Nephron (organoid): ENCODE measurements around the gene KLF4.
"Not testable (repeated sequence)": the region's sequence is repeated elsewhere in the genome, so short reads cannot be mapped to it uniquely, and the experiment has no call there.

ENCODE experiments used
- H3K27ac Mint-ChIP-seq, 3 experiments: 2 replicates each; pipeline ENCODE4 v1.8.0; 2020; ENCODE audit warnings: mixed read lengths in 3 of 3, mild to moderate bottlenecking in 2 of 3, moderate library complexity in 1 of 3
- H3K27me3 Mint-ChIP-seq: 2 replicates; pipeline ENCODE4 v1.8.0; 2021; ENCODE audit warnings: low read depth, mild to moderate bottlenecking, moderate library complexity, mixed read lengths
- H3K36me3 Mint-ChIP-seq: 2 replicates; pipeline ENCODE4 v1.8.0; 2020; ENCODE audit warnings: low read depth, mixed read lengths
- H3K4me1 Mint-ChIP-seq: 2 replicates; pipeline ENCODE4 v1.8.0; 2020; ENCODE audit warnings: mixed read lengths
- H3K4me3 Mint-ChIP-seq, 3 experiments: 2 replicates each; pipeline ENCODE4 v1.8.0; 2020; ENCODE audit warnings: mild to moderate bottlenecking in 3 of 3, mixed read lengths in 3 of 3, moderate library complexity in 2 of 3
- H3K9me3 Mint-ChIP-seq: 2 replicates; pipeline ENCODE4 v1.8.0; 2020; ENCODE audit warnings: mixed read lengths
- CTCF ChIP-seq, 3 experiments: fragments of 200-600 bp; sonication (generic); IDR thresholded peaks; one replicate each; pipeline ENCODE4 v1.5.0; 2021; ENCODE audit warnings: antibody characterized with exemption in 3 of 3; ENCODE audit not compliant: unreplicated experiment in 3 of 3

Gene KLF4

GRCh38 chr9:107502464-107502863 is 12.9 kb upstream of the KLF4 start:
- TF ChIP-seq CTCF (IDR thresholded peaks at IDR 0.05; ENCODE audit: unreplicated experiment in 3 of 3) = no peak
- Mint-ChIP-seq H3K4me1 (no peaks in the 10 kb centered on the region), H3K27ac (no peak overlapping the region), H3K27me3 (peaks cover 5% of the 10 kb centered on the region), H3K9me3 (no peaks in the 10 kb centered on the region), H3K36me3 (no peaks in the 10 kb centered on the region), H3K4me3 (no peak overlapping the region)

- H3K9me3 Mint-ChIP-seq, H3K4me1 Mint-ChIP-seq, H3K36me3 Mint-ChIP-seq, H3K27ac Mint-ChIP-seq, H3K4me3 Mint-ChIP-seq, H3K27me3 Mint-ChIP-seq: not testable (repeated sequence)
Observed at GRCh38 chr9:107500421-107501200, 11.0 kb upstream of the KLF4 start.

- TF ChIP-seq CTCF (IDR thresholded peaks at IDR 0.05; ENCODE audit: unreplicated experiment in 3 of 3) = no peak
- no peak overlapping the region for H3K27ac Mint-ChIP-seq
Observed at GRCh38 chr9:107496976-107497375, 7.4 kb upstream of the KLF4 start.

GRCh38 chr9:107492381-107492970 is 2.9 kb upstream of the KLF4 start:
- H3K4me3 Mint-ChIP-seq = peak overlapping the region; percentile 84 to 88 (median 87)
- no peaks in the 10 kb centered on the region for H3K36me3 Mint-ChIP-seq
- H3K9me3 Mint-ChIP-seq = no peaks in the 10 kb centered on the region
- H3K4me1 Mint-ChIP-seq = peaks cover 22% of the 10 kb centered on the region
- H3K27me3 Mint-ChIP-seq = peaks cover 76% of the 10 kb centered on the region
- H3K27ac Mint-ChIP-seq = peak overlapping the region in 1 of 3 experiments; percentile 13
- TF ChIP-seq CTCF (IDR thresholded peaks at IDR 0.05; ENCODE audit: unreplicated experiment in 3 of 3) = no peak

More at GRCh38 chr9:107496976-107497375, 7.4 kb upstream of the KLF4 start:
- H3K4me1 Mint-ChIP-seq = peaks cover 4% of the 10 kb centered on the region
- no peaks in the 10 kb centered on the region for H3K9me3 Mint-ChIP-seq
- peaks cover 35% of the 10 kb centered on the region for H3K27me3 Mint-ChIP-seq
- no peaks in the 10 kb centered on the region for H3K36me3 Mint-ChIP-seq
- H3K4me3 Mint-ChIP-seq = no peak overlapping the region

GRCh38 chr9:107491081-107492053 is 1.8 kb upstream of the KLF4 start:
- H3K9me3 Mint-ChIP-seq = no peaks in the 10 kb centered on the region
- peak overlapping the region; percentile 25 to 79 (median 42) for H3K27ac Mint-ChIP-seq
- no peak for TF ChIP-seq CTCF (IDR thresholded peaks at IDR 0.05; ENCODE audit: unreplicated experiment in 3 of 3)
- peak overlapping the region; percentile 84 to 88 (median 87) for H3K4me3 Mint-ChIP-seq
- H3K4me1 Mint-ChIP-seq = peaks cover 22% of the 10 kb centered on the region
- H3K36me3 Mint-ChIP-seq = no peaks in the 10 kb centered on the region
- peaks cover 87% of the 10 kb centered on the region for H3K27me3 Mint-ChIP-seq

- H3K9me3 Mint-ChIP-seq, H3K36me3 Mint-ChIP-seq: not testable (repeated sequence)
- Mint-ChIP-seq H3K4me3 (peak overlapping the region; percentile 84 to 88 (median 87)), H3K27me3 (peaks cover 92% of the 10 kb centered on the region), H3K27ac (peak overlapping the region; percentile 49 to 54 (median 52)), H3K4me1 (peaks cover 24% of the 10 kb centered on the region)
Observed at GRCh38 chr9:107490606-107490970, 1.0 kb upstream of the KLF4 start.
